CD4-positive, alpha-beta memory T cell (primary cell): ENCODE data around the gene GFI1. TPM values are rescaled to one million over a fixed set of nuclear protein-coding genes. Genes with fewer than 3 reads are reported as not detected.

Experiments
- CTCF ChIA-PET: fragments of 350-600 bp; sonication (Branson Sonifier 250); formaldehyde crosslinking; loops from one replicate; lab custom pipeline; 2021; ENCODE audit warnings: inconsistent platforms; ENCODE audit not compliant: partially characterized antibody; lab: Charles Lee
- POLR2A ChIA-PET: fragments of 350-600 bp; sonication (Branson Sonifier 250); formaldehyde crosslinking; loops from one replicate; lab custom pipeline; 2021; ENCODE audit not compliant: partially characterized antibody; lab: Charles Lee
- DNase-seq, 5 donors: peaks; one replicate each; pipeline versions ENCODE4 v3.0.0 to v3.0.0-alpha.2; 2020 to 2022; ENCODE audit warnings: mixed read lengths in 1 of 5
- H3K27ac ChIP-seq: one replicate; pipeline ENCODE4 v1.7.0; 2013; ENCODE audit warnings: low read depth, low read length
- H3K27me3 ChIP-seq: 2 replicates; pipeline ENCODE4 v1.7.0; 2013; ENCODE audit warnings: mild to moderate bottlenecking, low read length, moderate library complexity; ENCODE audit not compliant: insufficient read depth
- H3K36me3 ChIP-seq: 2 replicates; pipeline ENCODE4 v1.7.0; 2013; ENCODE audit warnings: mild to moderate bottlenecking, low read length, moderate library complexity; ENCODE audit not compliant: insufficient read depth
- H3K4me1 ChIP-seq: 2 replicates; pipeline ENCODE4 v1.7.0; 2013; ENCODE audit warnings: mild to moderate bottlenecking, low read length, moderate library complexity; ENCODE audit not compliant: insufficient read depth
- H3K4me3 ChIP-seq, 2 donors: one replicate each; pipeline ENCODE4 v1.7.0; 2013; ENCODE audit warnings: low read length in 2 of 2, mild to moderate bottlenecking in 1 of 2
- H3K9me3 ChIP-seq, 2 donors: one replicate each; pipeline ENCODE4 v1.7.0; 2013; ENCODE audit warnings: low read length in 2 of 2, control low read depth in 1 of 2; ENCODE audit not compliant: control insufficient read depth in 1 of 2
- H3K27ac Mint-ChIP-seq, 7 donors: one replicate each; pipeline ENCODE4 v1.8.0; 2020 to 2021; ENCODE audit warnings: mixed read lengths in 7 of 7, mild to moderate bottlenecking in 6 of 7, inconsistent platforms in 3 of 7, moderate library complexity in 3 of 7
- H3K27me3 Mint-ChIP-seq, 2 donors: one replicate each; pipeline ENCODE4 v1.8.0; 2020 to 2021; ENCODE audit warnings: mixed read lengths in 2 of 2
- H3K36me3 Mint-ChIP-seq, 2 donors: one replicate each; pipeline ENCODE4 v1.8.0; 2020 to 2021; ENCODE audit warnings: mixed read lengths in 2 of 2, inconsistent platforms in 1 of 2, mild to moderate bottlenecking in 1 of 2
- H3K4me1 Mint-ChIP-seq, 4 donors: one replicate each; pipeline ENCODE4 v1.8.0; 2020 to 2021; ENCODE audit warnings: mixed read lengths in 4 of 4, mild to moderate bottlenecking in 1 of 4
- H3K4me3 Mint-ChIP-seq, 8 donors: one replicate each; pipeline ENCODE4 v1.8.0; 2020 to 2021; ENCODE audit warnings: mixed read lengths in 8 of 8, mild to moderate bottlenecking in 7 of 8, moderate library complexity in 6 of 8, inconsistent platforms in 3 of 8
- H3K9me3 Mint-ChIP-seq, 8 donors: one replicate each; pipeline ENCODE4 v1.8.0; 2020 to 2021; ENCODE audit warnings: mixed read lengths in 8 of 8, mild to moderate bottlenecking in 5 of 8, inconsistent platforms in 3 of 8, moderate library complexity in 1 of 8
- intact Hi-C: fragments of 100-400 bp; cut with micrococcal nuclease; formaldehyde crosslinking; loops from one replicate; pipeline ENCODE4 v1.15.1; 2023
- polyA plus RNA-seq, 2 donors: library from polyadenylated mRNA; unstranded; fragments of 300-500 nt; fragmentation: Illumina TruSeq; gene quantifications; one replicate each; pipeline ENCODE4 v1.2.3, GENCODE V29; 2021
- total RNA-seq, 2 experiments: library from RNA; stranded (reverse); gene quantifications; one replicate each; pipeline ENCODE4 v1.2.3, GENCODE V29; 2021

Gene GFI1
- total and polyA plus RNA-seq, 4 experiments from 2014 or later, result 7.8 to 33.2 (median 21.4) TPM

DNA sequence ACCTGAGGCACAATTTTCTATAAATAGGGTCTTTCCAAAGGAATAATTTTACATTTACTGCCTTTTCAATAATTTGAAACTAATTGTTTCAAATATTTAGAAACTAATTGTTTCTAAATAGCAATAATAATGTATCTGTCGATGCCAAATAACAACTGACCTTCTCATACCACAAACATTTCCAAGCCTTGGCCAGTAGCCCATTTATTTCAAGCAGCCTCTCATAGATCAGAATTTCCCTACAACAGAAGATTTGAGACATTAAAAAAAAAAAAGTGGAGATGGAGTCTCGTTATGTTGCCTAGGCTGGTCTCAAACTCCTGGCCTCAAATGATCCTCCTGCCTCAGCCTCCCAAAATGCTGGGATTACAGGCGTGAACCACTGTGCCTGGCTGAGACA is 2.1 kb upstream of the GFI1 start:
- H3K27ac ChIP-seq, result no peak overlapping the region
- H3K27me3 ChIP-seq, result no peaks in the 10 kb centered on the region
- no peaks in the 10 kb centered on the region for H3K9me3 ChIP-seq
- Mint-ChIP-seq H3K9me3 (no peaks in the 10 kb centered on the region), H3K4me3 (peak overlapping the region in 2 of 8 donors; percentile 4 to 50), H3K36me3 (peaks cover 0 to 14% of the 10 kb centered on the region in 2 donors), H3K27ac (peak overlapping the region in 4 of 7 donors; percentile 8 to 91 (median 85)), H3K4me1 (peaks cover 13 to 64% (median 20%) of the 10 kb centered on the region in 4 donors), H3K27me3 (no peaks in the 10 kb centered on the region)
- ChIA-PET POLR2A (interaction anchor here (1.1 to 1.2 kb wide), 3 partner anchors 96 to 173 kb away, joined by 3 to 4 read pairs (median 3); no protein-coding TSS in a partner anchor), CTCF (interaction anchor here (0.7 kb wide), 1 partner anchor 1506 kb away, joined by 5 read pairs; no protein-coding TSS in a partner anchor)
- no peak for DNase-seq
- intact Hi-C loops, result loop anchor here (5.0 to 10.0 kb wide), 5 partner anchors 192 to 684 kb away; partner anchors contain the start of genes DIPK1A, GLMN, RPAP2 and RPL5
- peaks cover 16% of the 10 kb centered on the region for H3K4me1 ChIP-seq
- H3K4me3 ChIP-seq, result no peak overlapping the region
- H3K36me3 ChIP-seq, result no peaks in the 10 kb centered on the region

DNA sequence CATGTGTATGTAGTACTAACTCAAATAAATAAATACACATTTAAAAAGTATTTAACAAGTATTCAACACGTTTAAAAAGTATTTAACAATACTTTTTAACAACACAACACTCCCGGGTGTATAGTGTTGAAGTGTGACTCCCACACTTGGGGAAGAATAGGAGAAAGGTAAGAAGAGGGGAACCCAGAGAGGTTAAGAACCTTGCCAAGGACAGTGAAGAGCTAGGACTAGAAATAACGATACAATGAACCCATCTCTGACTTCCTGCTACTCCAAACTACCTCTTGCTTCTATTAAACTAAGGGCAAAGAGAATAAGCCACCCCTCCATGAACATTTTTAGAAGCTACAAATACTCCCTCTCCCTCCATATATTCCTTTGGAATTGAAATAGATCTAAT is 1.7 kb upstream of the GFI1 start:
- CTCF ChIA-PET, result no interaction called here

DNA sequence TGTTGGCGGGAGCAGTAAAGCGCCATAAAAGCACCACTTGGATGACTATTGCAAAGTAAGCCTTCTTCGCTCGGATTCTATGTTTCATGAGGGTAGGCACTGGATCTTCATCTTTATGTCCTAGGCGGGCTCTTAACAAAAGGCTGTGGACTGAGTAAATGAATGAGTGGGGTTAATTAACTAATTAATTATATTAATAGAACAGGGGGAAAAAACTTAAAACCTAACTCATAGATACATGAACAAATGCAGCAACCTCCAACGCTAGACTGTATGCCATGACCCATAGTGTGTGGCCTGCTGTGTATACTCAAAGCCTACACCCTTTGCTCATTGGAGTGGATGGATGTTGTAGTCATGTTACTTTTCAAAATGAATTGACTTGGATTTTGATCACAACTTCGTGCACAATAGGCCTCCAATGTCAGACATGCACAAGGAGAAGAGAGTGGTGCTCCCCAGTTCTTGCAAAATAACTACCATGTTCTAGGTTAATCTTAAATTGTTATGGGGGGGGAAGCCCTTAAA is 417 bp upstream of the GFI1 start:
- Histone ChIP-seq H3K9me3 (no peaks in the 10 kb centered on the region), H3K4me1 (peaks cover 24% of the 10 kb centered on the region), H3K4me3 (peak overlapping the region in 1 of 2 donors; percentile 51), H3K36me3 (no peaks in the 10 kb centered on the region), H3K27ac (peak overlapping the region; percentile 35), H3K27me3 (no peaks in the 10 kb centered on the region)
- Mint-ChIP-seq H3K27me3 (no peaks in the 10 kb centered on the region), H3K9me3 (no peaks in the 10 kb centered on the region), H3K4me3 (peak overlapping the region; percentile 59 to 78 (median 73)), H3K27ac (peak overlapping the region in 6 of 7 donors; percentile 37 to 91 (median 62)), H3K4me1 (peaks cover 17 to 68% (median 26%) of the 10 kb centered on the region in 4 donors), H3K36me3 (peaks cover 0 to 28% of the 10 kb centered on the region in 2 donors)
- ChIA-PET POLR2A (interaction anchor here (1.2 to 6.8 kb wide), 12 partner anchors 8 to 174 kb away, joined by 4 to 154 read pairs (median 14); no protein-coding TSS in a partner anchor), CTCF (interaction anchor here (0.7 to 6.9 kb wide), 9 partner anchors 9 to 174 kb away, joined by 3 to 135 read pairs (median 4); no protein-coding TSS in a partner anchor)
- DNase-seq, result no peak
- intact Hi-C loops, result loop anchor here (5.0 to 10.0 kb wide), 5 partner anchors 190 to 682 kb away; partner anchors contain the start of genes DIPK1A, GLMN, RPAP2 and RPL5

More for the DNA sequence above, 1.7 kb upstream of the GFI1 start:
- Mint-ChIP-seq H3K27me3 (no peaks in the 10 kb centered on the region), H3K27ac (peak overlapping the region; percentile 8 to 91 (median 86)), H3K9me3 (no peaks in the 10 kb centered on the region), H3K4me3 (peak overlapping the region in 4 of 8 donors; percentile 1 to 52 (median 30)), H3K36me3 (peaks cover 0 to 16% of the 10 kb centered on the region in 2 donors), H3K4me1 (peaks cover 13 to 65% (median 21%) of the 10 kb centered on the region in 4 donors)
- no peaks in the 10 kb centered on the region for H3K9me3 ChIP-seq
- H3K4me1 ChIP-seq, result peaks cover 16% of the 10 kb centered on the region
- DNase-seq, result no peak
- H3K27me3 ChIP-seq, result no peaks in the 10 kb centered on the region
- H3K4me3 ChIP-seq, result no peak overlapping the region
- intact Hi-C loops, result loop anchor here (5.0 to 10.0 kb wide), 5 partner anchors 191 to 684 kb away; partner anchors contain the start of genes DIPK1A, GLMN, RPAP2 and RPL5
- POLR2A ChIA-PET, result interaction anchor here (1.1 to 1.2 kb wide), 3 partner anchors 96 to 172 kb away, joined by 3 to 4 read pairs (median 3); no protein-coding TSS in a partner anchor
- H3K27ac ChIP-seq, result no peak overlapping the region
- H3K36me3 ChIP-seq, result no peaks in the 10 kb centered on the region

DNA sequence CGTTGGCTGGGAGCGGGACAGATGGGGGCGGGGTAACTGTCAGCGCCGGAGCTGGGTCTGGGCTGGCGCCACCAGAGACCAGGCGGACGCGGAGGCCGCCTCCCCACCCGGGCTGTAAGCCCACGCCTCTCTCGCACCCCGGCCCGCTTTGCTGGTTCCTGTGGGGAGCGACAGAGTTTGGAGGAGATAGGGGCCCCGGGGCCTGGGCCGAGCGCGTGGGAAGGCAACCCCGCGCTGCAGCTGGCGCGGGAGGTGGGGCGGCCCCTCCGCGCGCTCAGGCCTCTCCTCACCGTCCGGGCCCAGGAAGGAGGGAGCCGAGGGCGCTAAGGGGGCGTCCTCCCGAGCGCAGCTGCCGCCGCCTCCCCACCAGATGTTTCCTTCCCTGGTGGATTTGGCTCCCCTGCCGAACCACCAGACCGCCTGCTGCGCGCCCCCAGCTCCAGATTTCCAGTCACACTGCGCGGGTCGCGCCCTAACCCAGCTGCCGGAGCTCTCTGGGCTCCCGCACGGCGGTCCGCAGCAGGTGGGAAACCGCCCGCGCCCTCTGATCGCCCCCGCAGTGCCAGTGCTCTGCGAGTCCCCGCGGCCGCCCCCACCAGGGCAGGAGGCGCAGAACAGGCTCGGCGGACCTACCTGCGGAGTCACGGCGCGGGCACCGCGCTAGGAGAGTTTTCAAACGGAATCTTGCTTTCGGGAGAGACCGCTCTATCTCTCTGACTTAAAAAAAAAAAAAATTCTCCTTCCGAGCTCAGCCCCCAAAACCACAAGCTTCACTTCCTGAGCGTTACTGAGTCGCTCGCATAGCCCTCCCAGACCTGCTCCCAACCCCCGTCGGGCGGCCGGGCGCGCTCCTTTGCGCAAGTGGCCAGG is 1.1 kb downstream of the GFI1 start:
- no peaks in the 10 kb centered on the region for H3K27me3 ChIP-seq

DNA sequence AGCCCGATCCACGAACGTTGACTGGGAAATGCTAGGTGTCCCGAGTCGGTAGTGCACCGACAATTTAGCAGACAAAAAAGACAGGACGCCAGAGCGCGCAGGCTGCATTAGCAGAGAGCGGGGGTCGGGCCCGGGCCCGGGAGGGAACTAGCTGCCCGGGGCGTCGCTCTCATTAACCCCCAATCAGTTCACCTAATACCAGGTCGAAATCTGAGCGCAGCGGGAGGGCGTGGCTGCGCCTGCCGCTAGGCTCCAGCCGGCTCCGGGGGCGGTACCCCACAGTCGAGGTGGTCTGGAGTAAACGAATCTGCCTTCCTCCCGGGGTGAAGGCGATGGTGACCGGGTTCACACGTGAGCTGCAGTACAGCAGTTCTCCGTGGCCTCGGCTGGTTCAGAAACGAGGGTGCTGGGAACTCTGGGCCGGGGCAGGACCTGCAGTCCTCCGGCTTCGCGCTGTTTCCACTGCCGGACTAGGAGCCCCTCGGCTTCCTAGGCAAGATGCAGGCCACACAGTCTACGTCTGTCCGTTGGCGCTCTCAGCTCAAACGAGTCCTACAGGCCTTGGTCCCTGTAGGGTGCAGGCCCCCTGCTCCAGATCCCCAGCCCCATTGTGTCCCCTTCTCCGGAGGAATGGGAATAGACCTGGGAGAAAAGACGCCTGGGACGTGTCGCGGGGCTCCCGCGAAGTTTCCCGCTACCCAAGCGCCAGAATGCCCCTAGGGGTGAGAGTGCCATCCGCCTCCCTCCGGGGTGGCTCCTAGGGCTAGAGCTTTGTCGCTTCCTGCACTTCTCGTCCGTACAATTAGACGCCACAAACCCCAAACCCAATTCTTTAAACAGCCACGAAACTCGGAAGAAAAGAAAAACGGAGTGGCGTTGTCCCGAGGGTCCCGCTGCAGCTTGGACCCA is 2.0 kb downstream of the GFI1 start:
- Mint-ChIP-seq H3K4me1 (peaks cover 16 to 72% (median 34%) of the 10 kb centered on the region in 4 donors), H3K4me3 (peak overlapping the region; percentile 89 to 97 (median 92)), H3K27me3 (no peaks in the 10 kb centered on the region), H3K27ac (peak overlapping the region; percentile 80 to 94 (median 90)), H3K36me3 (peaks cover 4 to 35% of the 10 kb centered on the region in 2 donors), H3K9me3 (no peaks in the 10 kb centered on the region)
- DNase-seq, result peak; percentile 47 to 76 (median 56)
- Histone ChIP-seq H3K36me3 (no peaks in the 10 kb centered on the region), H3K9me3 (no peaks in the 10 kb centered on the region), H3K27ac (peak overlapping the region; percentile 52), H3K27me3 (no peaks in the 10 kb centered on the region), H3K4me1 (peaks cover 30% of the 10 kb centered on the region), H3K4me3 (peak overlapping the region; percentile 84 to 92)
- CTCF ChIA-PET, result interaction anchor here (0.6 to 6.9 kb wide), 25 partner anchors 7 to 172 kb away, joined by 3 to 135 read pairs (median 6); no protein-coding TSS in a partner anchor
- intact Hi-C loops, result loop anchor here (1.0 to 10.0 kb wide), 7 partner anchors 8 to 680 kb away; partner anchors contain the start of genes DIPK1A, GLMN, RPAP2 and RPL5
- POLR2A ChIA-PET, result interaction anchor here (0.5 to 6.8 kb wide), 34 partner anchors 8 to 536 kb away, joined by 3 to 154 read pairs (median 5); partner anchors contain the start of genes BRDT, DIPK1A, GLMN and RPAP2

More for the DNA sequence above, 1.1 kb downstream of the GFI1 start:
- H3K36me3 ChIP-seq, result no peaks in the 10 kb centered on the region
- H3K27ac ChIP-seq, result peak overlapping the region; percentile 52
- peak; percentile 73 to 85 (median 77) for DNase-seq
- Mint-ChIP-seq H3K27ac (peak overlapping the region; percentile 88 to 94 (median 91)), H3K36me3 (peaks cover 0 to 32% of the 10 kb centered on the region in 2 donors), H3K9me3 (no peaks in the 10 kb centered on the region), H3K27me3 (no peaks in the 10 kb centered on the region), H3K4me1 (peaks cover 14 to 69% (median 30%) of the 10 kb centered on the region in 4 donors), H3K4me3 (peak overlapping the region; percentile 89 to 97 (median 94))
- CTCF ChIA-PET, result interaction anchor here (0.6 to 6.9 kb wide), 30 partner anchors 8 to 182 kb away, joined by 3 to 135 read pairs (median 5); no protein-coding TSS in a partner anchor
- intact Hi-C loops, result loop anchor here (1.0 to 10.0 kb wide), 10 partner anchors 9 to 681 kb away; partner anchors contain the start of genes DIPK1A, GLMN, RPAP2 and RPL5
- no peaks in the 10 kb centered on the region for H3K9me3 ChIP-seq
- POLR2A ChIA-PET, result interaction anchor here (0.5 to 6.8 kb wide), 35 partner anchors 8 to 681 kb away, joined by 3 to 154 read pairs (median 5); partner anchors contain the start of genes BRDT, DIPK1A, GLMN and RPAP2
- H3K4me3 ChIP-seq, result peak overlapping the region; percentile 84 to 92
- peaks cover 30% of the 10 kb centered on the region for H3K4me1 ChIP-seq
